ENCODE data around the gene CRYBA2. TPM values are rescaled to one million over a fixed set of nuclear protein-coding genes. Genes with fewer than 3 reads are reported as not detected.

The CRYBA2 gene
- total and polyA plus RNA-seq, 2 of the 8 experiments (the other 6 are each of a cell fraction or from before 2014, with no cell fraction given) = not detected

GRCh38 chr2:218999881-219000568 lies 6.8 kb upstream of the CRYBA2 start (continued):
- TF ChIP-seq, protein P1, sequence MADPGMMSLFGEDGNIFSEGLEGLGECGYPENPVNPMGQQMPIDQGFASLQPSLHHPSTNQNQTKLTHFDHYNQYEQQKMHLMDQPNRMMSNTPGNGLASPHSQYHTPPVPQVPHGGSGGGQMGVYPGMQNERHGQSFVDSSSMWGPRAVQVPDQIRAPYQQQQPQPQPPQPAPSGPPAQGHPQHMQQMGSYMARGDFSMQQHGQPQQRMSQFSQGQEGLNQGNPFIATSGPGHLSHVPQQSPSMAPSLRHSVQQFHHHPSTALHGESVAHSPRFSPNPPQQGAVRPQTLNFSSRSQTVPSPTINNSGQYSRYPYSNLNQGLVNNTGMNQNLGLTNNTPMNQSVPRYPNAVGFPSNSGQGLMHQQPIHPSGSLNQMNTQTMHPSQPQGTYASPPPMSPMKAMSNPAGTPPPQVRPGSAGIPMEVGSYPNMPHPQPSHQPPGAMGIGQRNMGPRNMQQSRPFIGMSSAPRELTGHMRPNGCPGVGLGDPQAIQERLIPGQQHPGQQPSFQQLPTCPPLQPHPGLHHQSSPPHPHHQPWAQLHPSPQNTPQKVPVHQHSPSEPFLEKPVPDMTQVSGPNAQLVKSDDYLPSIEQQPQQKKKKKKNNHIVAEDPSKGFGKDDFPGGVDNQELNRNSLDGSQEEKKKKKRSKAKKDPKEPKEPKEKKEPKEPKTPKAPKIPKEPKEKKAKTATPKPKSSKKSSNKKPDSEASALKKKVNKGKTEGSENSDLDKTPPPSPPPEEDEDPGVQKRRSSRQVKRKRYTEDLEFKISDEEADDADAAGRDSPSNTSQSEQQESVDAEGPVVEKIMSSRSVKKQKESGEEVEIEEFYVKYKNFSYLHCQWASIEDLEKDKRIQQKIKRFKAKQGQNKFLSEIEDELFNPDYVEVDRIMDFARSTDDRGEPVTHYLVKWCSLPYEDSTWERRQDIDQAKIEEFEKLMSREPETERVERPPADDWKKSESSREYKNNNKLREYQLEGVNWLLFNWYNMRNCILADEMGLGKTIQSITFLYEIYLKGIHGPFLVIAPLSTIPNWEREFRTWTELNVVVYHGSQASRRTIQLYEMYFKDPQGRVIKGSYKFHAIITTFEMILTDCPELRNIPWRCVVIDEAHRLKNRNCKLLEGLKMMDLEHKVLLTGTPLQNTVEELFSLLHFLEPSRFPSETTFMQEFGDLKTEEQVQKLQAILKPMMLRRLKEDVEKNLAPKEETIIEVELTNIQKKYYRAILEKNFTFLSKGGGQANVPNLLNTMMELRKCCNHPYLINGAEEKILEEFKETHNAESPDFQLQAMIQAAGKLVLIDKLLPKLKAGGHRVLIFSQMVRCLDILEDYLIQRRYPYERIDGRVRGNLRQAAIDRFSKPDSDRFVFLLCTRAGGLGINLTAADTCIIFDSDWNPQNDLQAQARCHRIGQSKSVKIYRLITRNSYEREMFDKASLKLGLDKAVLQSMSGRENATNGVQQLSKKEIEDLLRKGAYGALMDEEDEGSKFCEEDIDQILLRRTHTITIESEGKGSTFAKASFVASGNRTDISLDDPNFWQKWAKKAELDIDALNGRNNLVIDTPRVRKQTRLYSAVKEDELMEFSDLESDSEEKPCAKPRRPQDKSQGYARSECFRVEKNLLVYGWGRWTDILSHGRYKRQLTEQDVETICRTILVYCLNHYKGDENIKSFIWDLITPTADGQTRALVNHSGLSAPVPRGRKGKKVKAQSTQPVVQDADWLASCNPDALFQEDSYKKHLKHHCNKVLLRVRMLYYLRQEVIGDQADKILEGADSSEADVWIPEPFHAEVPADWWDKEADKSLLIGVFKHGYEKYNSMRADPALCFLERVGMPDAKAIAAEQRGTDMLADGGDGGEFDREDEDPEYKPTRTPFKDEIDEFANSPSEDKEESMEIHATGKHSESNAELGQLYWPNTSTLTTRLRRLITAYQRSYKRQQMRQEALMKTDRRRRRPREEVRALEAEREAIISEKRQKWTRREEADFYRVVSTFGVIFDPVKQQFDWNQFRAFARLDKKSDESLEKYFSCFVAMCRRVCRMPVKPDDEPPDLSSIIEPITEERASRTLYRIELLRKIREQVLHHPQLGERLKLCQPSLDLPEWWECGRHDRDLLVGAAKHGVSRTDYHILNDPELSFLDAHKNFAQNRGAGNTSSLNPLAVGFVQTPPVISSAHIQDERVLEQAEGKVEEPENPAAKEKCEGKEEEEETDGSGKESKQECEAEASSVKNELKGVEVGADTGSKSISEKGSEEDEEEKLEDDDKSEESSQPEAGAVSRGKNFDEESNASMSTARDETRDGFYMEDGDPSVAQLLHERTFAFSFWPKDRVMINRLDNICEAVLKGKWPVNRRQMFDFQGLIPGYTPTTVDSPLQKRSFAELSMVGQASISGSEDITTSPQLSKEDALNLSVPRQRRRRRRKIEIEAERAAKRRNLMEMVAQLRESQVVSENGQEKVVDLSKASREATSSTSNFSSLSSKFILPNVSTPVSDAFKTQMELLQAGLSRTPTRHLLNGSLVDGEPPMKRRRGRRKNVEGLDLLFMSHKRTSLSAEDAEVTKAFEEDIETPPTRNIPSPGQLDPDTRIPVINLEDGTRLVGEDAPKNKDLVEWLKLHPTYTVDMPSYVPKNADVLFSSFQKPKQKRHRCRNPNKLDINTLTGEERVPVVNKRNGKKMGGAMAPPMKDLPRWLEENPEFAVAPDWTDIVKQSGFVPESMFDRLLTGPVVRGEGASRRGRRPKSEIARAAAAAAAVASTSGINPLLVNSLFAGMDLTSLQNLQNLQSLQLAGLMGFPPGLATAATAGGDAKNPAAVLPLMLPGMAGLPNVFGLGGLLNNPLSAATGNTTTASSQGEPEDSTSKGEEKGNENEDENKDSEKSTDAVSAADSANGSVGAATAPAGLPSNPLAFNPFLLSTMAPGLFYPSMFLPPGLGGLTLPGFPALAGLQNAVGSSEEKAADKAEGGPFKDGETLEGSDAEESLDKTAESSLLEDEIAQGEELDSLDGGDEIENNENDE (IDR thresholded peaks at IDR 0.05; ENCODE audit: insufficient replicate concordance, low read length) = no peak
- no peak for TF ChIP-seq RFX5 (IDR thresholded peaks at IDR 0.05; ENCODE audit: borderline replicate concordance, low read depth, low read length)
- TF ChIP-seq ZNF274 (IDR thresholded peaks at IDR 0.05; ENCODE audit: borderline replicate concordance, extremely low read depth, low read length) = no peak
- no peak for TF ChIP-seq KDM5A (IDR thresholded peaks at IDR 0.05; ENCODE audit: low read length)
- TF ChIP-seq EP300 (IDR thresholded peaks at IDR 0.05; ENCODE audit: borderline replicate concordance in 1 of 2, low read depth in 2 of 2, low read length in 2 of 2) = no peak
- no peak for TF ChIP-seq BACH1 (IDR thresholded peaks at IDR 0.05; ENCODE audit: low read length)
- TF ChIP-seq, protein P2, sequence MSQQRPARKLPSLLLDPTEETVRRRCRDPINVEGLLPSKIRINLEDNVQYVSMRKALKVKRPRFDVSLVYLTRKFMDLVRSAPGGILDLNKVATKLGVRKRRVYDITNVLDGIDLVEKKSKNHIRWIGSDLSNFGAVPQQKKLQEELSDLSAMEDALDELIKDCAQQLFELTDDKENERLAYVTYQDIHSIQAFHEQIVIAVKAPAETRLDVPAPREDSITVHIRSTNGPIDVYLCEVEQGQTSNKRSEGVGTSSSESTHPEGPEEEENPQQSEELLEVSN (IDR thresholded peaks at IDR 0.05) = no peak
- no peak for TF ChIP-seq CBX5 (IDR thresholded peaks at IDR 0.05; ENCODE audit: low read depth, low read length)
- TF ChIP-seq SP2 (IDR thresholded peaks at IDR 0.05; ENCODE audit: low read length) = no peak
- TF ChIP-seq CBX8 (IDR thresholded peaks at IDR 0.05; ENCODE audit: borderline replicate concordance, low read depth, low read length) = no peak
